GM23248 (cell line): ENCODE results near the gene SYNE1.

Experiments
- EZH2 ChIP-seq: fragments of 200-600 bp; sonication (generic); IDR thresholded peaks from 2 replicates; pipeline ENCODE4 v1.6.1; 2018; ENCODE audit warnings: antibody characterized with exemption, mild to moderate bottlenecking; ENCODE audit not compliant: insufficient read depth, poor library complexity, severe bottlenecking
- EZH2phosphoT487 ChIP-seq: fragments of 200-600 bp; sonication (generic); IDR thresholded peaks from 2 replicates; pipeline ENCODE4 v1.6.1; 2018; ENCODE audit warnings: antibody characterized with exemption, moderate library complexity, mild to moderate bottlenecking, low read depth; ENCODE audit not compliant: insufficient read depth

DNA sequence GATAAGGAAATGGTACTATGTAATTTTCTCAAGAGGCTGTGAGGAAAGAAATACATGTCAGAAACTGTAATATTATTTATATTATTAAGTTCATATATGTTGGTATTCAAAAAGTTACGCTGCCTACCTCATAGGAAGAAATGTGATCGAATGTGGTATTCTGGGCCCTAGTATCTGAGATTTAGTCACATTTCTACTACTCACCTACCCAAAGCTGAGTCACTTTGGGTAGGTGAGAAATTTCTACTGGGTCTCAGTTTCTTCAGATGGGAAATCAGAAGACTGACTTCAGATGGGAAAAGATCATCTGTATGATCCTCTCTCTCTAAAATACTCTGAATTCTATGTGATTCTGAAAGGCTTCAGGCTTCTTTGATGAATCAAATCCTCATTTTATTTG is 411.0 kb downstream of the SYNE1 start:
- TF ChIP-seq EZH2phosphoT487 (no peak), EZH2 (no peak)
